HUES48 (cell line): ENCODE data around the gene ENC1.

Source experiments
- H3K27ac ChIP-seq: one replicate; pipeline ENCODE4 v1.7.0; 2013; ENCODE audit warnings: low read depth, low read length, inconsistent platforms
- H3K27me3 ChIP-seq: 2 replicates; pipeline ENCODE4 v1.6.1; 2013; ENCODE audit warnings: mild to moderate bottlenecking, low read length; ENCODE audit not compliant: control insufficient read depth, insufficient read depth
- H3K36me3 ChIP-seq: 2 replicates; pipeline ENCODE4 v1.6.1; 2013; ENCODE audit warnings: low read length; ENCODE audit not compliant: control insufficient read depth, insufficient read depth
- H3K4me1 ChIP-seq: 2 replicates; pipeline ENCODE4 v1.6.1; 2013; ENCODE audit warnings: mild to moderate bottlenecking, low read length; ENCODE audit not compliant: control insufficient read depth, insufficient read depth
- H3K4me3 ChIP-seq: 2 replicates; pipeline ENCODE4 v1.5.1; 2013; ENCODE audit warnings: mild to moderate bottlenecking, low read depth, low read length
- H3K9ac ChIP-seq: 2 replicates; pipeline ENCODE4 v1.6.1; 2013; ENCODE audit warnings: mild to moderate bottlenecking, low read depth, low read length, moderate library complexity
- H3K9me3 ChIP-seq: 2 replicates; pipeline ENCODE4 v1.6.1; 2013; ENCODE audit warnings: low read length; ENCODE audit not compliant: control insufficient read depth, insufficient read depth

ENC1 gene

GRCh38 chr5:74582853-74583252 lies 57.7 kb downstream of the ENC1 start:
- no peaks in the 10 kb centered on the region for H3K36me3 ChIP-seq
- no peaks in the 10 kb centered on the region for H3K9me3 ChIP-seq
- H3K4me1 ChIP-seq: peaks cover 20% of the 10 kb centered on the region
- no peak overlapping the region for H3K27ac ChIP-seq
- no peak overlapping the region for H3K9ac ChIP-seq
- no peaks in the 10 kb centered on the region for H3K27me3 ChIP-seq
- no peak overlapping the region for H3K4me3 ChIP-seq

DNA sequence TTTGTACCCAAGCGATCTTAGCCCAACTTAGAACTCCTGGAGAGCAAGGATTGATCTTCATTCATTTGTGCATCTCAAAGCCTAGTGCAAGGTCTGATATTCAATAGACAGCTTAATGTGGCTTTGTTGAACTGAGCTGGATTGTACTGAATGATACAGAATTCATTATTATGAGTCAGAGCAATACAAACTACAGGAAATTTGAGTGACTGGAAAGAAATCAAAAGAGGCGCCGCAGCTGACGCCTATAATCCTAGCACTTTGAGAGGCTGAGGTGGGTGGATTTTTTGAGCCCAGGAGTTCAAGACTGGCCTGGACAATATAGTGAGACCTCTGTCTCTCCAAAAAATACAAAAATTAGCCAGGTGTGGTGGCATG lies 58.6 kb downstream of the ENC1 start:
- H3K27me3 ChIP-seq: no peaks in the 10 kb centered on the region
- peaks cover 11% of the 10 kb centered on the region for H3K4me1 ChIP-seq
- H3K27ac ChIP-seq: no peak overlapping the region
- H3K4me3 ChIP-seq: no peak overlapping the region
- H3K36me3 ChIP-seq: no peaks in the 10 kb centered on the region
- no peak overlapping the region for H3K9ac ChIP-seq
- no peaks in the 10 kb centered on the region for H3K9me3 ChIP-seq

DNA sequence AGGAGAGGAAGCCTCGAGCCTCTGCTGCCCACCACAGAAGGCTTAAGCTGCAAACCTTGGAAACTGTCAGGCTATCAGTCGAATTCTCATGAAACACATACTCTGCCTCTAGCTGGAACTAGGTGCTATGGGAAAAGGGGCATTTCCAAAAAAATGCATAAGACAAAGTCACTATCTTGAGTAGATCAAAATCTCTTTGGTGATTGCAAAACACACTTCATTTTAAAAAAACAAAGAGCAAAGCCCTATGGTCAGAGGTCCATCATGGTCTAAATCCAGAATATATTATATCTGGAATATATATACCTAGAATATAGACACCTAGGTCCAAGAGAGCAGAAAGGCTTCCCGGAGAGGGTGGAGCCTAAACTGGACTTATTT lies 59.8 kb downstream of the ENC1 start:
- Histone ChIP-seq H3K9me3 (no peaks in the 10 kb centered on the region), H3K4me3 (no peak overlapping the region), H3K9ac (no peak overlapping the region), H3K27ac (peak overlapping the region; percentile 1), H3K36me3 (no peaks in the 10 kb centered on the region), H3K4me1 (peaks cover 5% of the 10 kb centered on the region), H3K27me3 (no peaks in the 10 kb centered on the region)

DNA sequence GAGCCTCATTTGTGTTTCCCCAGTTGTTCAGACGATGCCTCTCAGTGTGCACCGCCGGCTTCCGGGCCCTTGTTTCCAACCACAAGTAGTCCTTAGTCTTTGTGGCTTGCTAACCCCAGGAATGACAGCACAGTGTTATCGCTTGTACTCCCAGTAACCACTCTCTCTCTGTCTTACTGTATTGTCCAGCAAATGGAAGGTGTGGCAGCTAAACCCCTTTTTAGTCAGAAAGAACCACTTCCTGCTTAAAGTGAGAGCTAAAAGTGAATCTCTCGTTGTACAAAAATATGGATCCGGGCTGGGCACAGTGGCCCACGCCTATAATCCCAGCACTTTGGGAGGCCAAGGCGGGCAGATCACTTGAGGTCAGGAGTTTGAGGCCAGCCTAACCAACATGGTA lies 61.3 kb downstream of the ENC1 start:
- H3K36me3 ChIP-seq: no peaks in the 10 kb centered on the region
- H3K27me3 ChIP-seq: no peaks in the 10 kb centered on the region
- H3K9me3 ChIP-seq: no peaks in the 10 kb centered on the region
- H3K9ac ChIP-seq: no peak overlapping the region
- no peak overlapping the region for H3K27ac ChIP-seq
- H3K4me1 ChIP-seq: no peaks in the 10 kb centered on the region; the same call in 1 of the 2 replicates
- H3K4me3 ChIP-seq: no peak overlapping the region

- Histone ChIP-seq H3K27me3 (no peaks in the 10 kb centered on the region), H3K4me3 (no peak overlapping the region), H3K4me1 (no peaks in the 10 kb centered on the region; the same call in 1 of the 2 replicates), H3K27ac (no peak overlapping the region), H3K9ac (no peak overlapping the region), H3K9me3 (no peaks in the 10 kb centered on the region), H3K36me3 (no peaks in the 10 kb centered on the region)
These were observed 62.0 kb downstream of the ENC1 start for GRCh38 chr5:74578356-74579044.
